K562 (cell line): ENCODE results near the gene ACTL10. TPM values are rescaled to one million over a fixed set of nuclear protein-coding genes. Genes with fewer than 3 reads are reported as not detected.

Experiments
- EGR1 ChIP-seq: fragments of 450-650 bp; conservative IDR thresholded peaks from 2 replicates; pipeline ENCODE4 v1.6.1; 2017; ENCODE audit warnings: mild to moderate bottlenecking
- GABPB1 ChIP-seq: sonication (generic); formaldehyde crosslinking; IDR thresholded peaks from 2 replicates; pipeline ENCODE4 v1.8.0; 2022; ENCODE audit warnings: mild to moderate bottlenecking, missing genetic modification reagents
- GTF2B ChIP-seq: IDR thresholded peaks from 2 replicates; pipeline ENCODE4 v1.6.1; 2011; ENCODE audit not compliant: insufficient read length; ENCODE audit errors: extremely low read depth
- GTF2E2 ChIP-seq: fragments of 200-800 bp; sonication (Bioruptor generic); IDR thresholded peaks from 2 replicates; pipeline ENCODE4 v1.6.1; 2016; ENCODE audit warnings: missing genetic modification characterization, missing compliant biosample characterization
- MCM5 ChIP-seq: fragments of 450-650 bp; IDR thresholded peaks from 2 replicates; pipeline ENCODE4 v1.6.1; 2016; ENCODE audit warnings: low read depth
- PHF20 ChIP-seq: fragments of 450-650 bp; IDR thresholded peaks from 2 replicates; pipeline ENCODE4 v1.6.1; 2018; ENCODE audit not compliant: partially characterized antibody
- SIN3A ChIP-seq, 2 experiments: fragments of 150-350 bp in 1 of 2; IDR thresholded peaks; 2 replicates each; pipeline ENCODE4 v1.6.1; 2011 to 2016; ENCODE audit warnings: borderline replicate concordance in 2 of 2, low read depth in 2 of 2, low read length in 2 of 2, mild to moderate bottlenecking in 2 of 2, moderate library complexity in 2 of 2; ENCODE audit not compliant: control insufficient read depth in 1 of 2
- SLC30A9 ChIP-seq: fragments of 250-450 bp; sonication (Bioruptor Pico); IDR thresholded peaks from 2 replicates; pipeline ENCODE4 v1.8.0; 2022; ENCODE audit warnings: mild to moderate bottlenecking, moderate library complexity
- TAF1 ChIP-seq: IDR thresholded peaks from 2 replicates; pipeline ENCODE4 v1.6.1; 2011; ENCODE audit warnings: mild to moderate bottlenecking, low read length, moderate library complexity; ENCODE audit not compliant: insufficient read depth, control insufficient read depth, severe bottlenecking; ENCODE audit errors: extremely low read depth
- TEAD4 ChIP-seq, 2 experiments: sonication (generic) in 1 of 2; formaldehyde crosslinking in 1 of 2; IDR thresholded peaks; 2 replicates each; pipeline versions ENCODE4 v1.6.1 to v1.8.0; 2012 to 2022; ENCODE audit warnings: borderline replicate concordance in 1 of 2, inconsistent platforms in 1 of 2, low read length in 1 of 2, mild to moderate bottlenecking in 1 of 2, missing genetic modification reagents in 1 of 2
- TSC22D4 ChIP-seq: fragments of 450-650 bp; IDR thresholded peaks from 2 replicates; pipeline ENCODE4 v1.6.1; 2016; ENCODE audit warnings: missing genetic modification characterization, missing biosample characterization, control low read depth
- TSHZ1 ChIP-seq: fragments of 250-450 bp; sonication (Bioruptor Pico); IDR thresholded peaks from 2 replicates; pipeline ENCODE4 v1.4.0; 2020; ENCODE audit warnings: mild to moderate bottlenecking, moderate library complexity
- YY1 ChIP-seq, 3 experiments: IDR thresholded peaks; 2 replicates each; pipeline ENCODE4 v1.6.1; 2011; ENCODE audit warnings: low read length in 2 of 3, mild to moderate bottlenecking in 2 of 3, moderate library complexity in 2 of 3, borderline replicate concordance in 1 of 3, control low read depth in 1 of 3, low read depth in 1 of 3; ENCODE audit not compliant: insufficient read depth in 3 of 3, insufficient replicate concordance in 2 of 3, control insufficient read depth in 1 of 3, insufficient read length in 1 of 3; ENCODE audit errors: extremely low read depth in 1 of 3
- ZBTB7A ChIP-seq: IDR thresholded peaks from 2 replicates; pipeline ENCODE4 v1.6.1; 2011; ENCODE audit warnings: low read depth, mild to moderate bottlenecking, low read length, moderate library complexity, borderline replicate concordance; ENCODE audit not compliant: control insufficient read depth
- ZNF121 ChIP-seq: sonication (generic); formaldehyde crosslinking; conservative IDR thresholded peaks from 2 replicates; pipeline ENCODE4 v1.8.0; 2022; ENCODE audit warnings: missing genetic modification reagents
- ZNF592 ChIP-seq: fragments of 450-650 bp; IDR thresholded peaks from 2 replicates; pipeline ENCODE4 v1.6.1; 2017; ENCODE audit warnings: antibody characterized with exemption, mild to moderate bottlenecking
- polyA plus RNA-seq, 8 experiments: library from polyadenylated mRNA; depleted of rRNA in 4 of 8; stranded (reverse) in 5 of 8; unstranded in 3 of 8; fragments of >200 nt; fragmentation: Nextera tagmentation in 2 of 8; fragmentation: Illumina TruSeq in 1 of 8; extraction: Ambion mirVana in 2 of 8; extraction: Trizol in 1 of 8; gene quantifications; 2 replicates each; pipeline versions ENCODE4 v1.2.1 to v1.2.3, GENCODE V29; 2011 to 2014; ENCODE audit warnings: inconsistent platforms in 1 of 8, missing spikeins in 1 of 8
- total RNA-seq, 7 experiments: library from RNA; depleted of rRNA in 6 of 7; stranded (reverse); fragments of >200 nt in 6 of 7; fragmentation: Illumina TruSeq in 2 of 7; extraction: Trizol in 2 of 7; gene quantifications; 2 replicates each; pipeline versions ENCODE4 v1.2.1 to v1.2.3, GENCODE V29; 2011 to 2021; ENCODE audit warnings: low replicate concordance in 1 of 7

The ACTL10 gene
- total and polyA plus RNA-seq, 9 of the 15 experiments (the other 6 are each of a cell fraction or from before 2014, with no cell fraction given): 0.07 to 0.14 TPM; not detected in 7

- TF ChIP-seq SIN3A (IDR thresholded peaks at IDR 0.05; ENCODE audit: borderline replicate concordance in 2 of 2, control insufficient read depth in 1 of 2, low read depth in 2 of 2, low read length in 2 of 2): peak in 1 of 2 experiments; percentile 43; a peak in 1 of 4 replicates
- TF ChIP-seq ZNF592: peak; percentile 80
- no peak for TF ChIP-seq ZNF121 (CRISPR knock-in tag)
- no peak for TF ChIP-seq SLC30A9
- TF ChIP-seq TSC22D4: no peak
- no peak for TF ChIP-seq GTF2B
- TF ChIP-seq TEAD4 (IDR thresholded peaks at IDR 0.05; ENCODE audit: low read length): no peak
- no peak for TF ChIP-seq TEAD4 (CRISPR knock-in tag; IDR thresholded peaks at IDR 0.05; ENCODE audit: borderline replicate concordance)
- peak in 2 of 3 experiments; percentile 57 to 59 for TF ChIP-seq YY1 (IDR thresholded peaks at IDR 0.05; ENCODE audit: borderline replicate concordance in 1 of 3, control insufficient read depth in 1 of 3, extremely low read depth in 1 of 3, insufficient read depth in 3 of 3, insufficient read length in 1 of 3, insufficient replicate concordance in 2 of 3, low read depth in 1 of 3, low read length in 2 of 3)
- TF ChIP-seq ZBTB7A: peak; percentile 38; the same call in 1 of the 2 replicates
- peak; percentile 92 for TF ChIP-seq GABPB1
- peak; percentile 25 for TF ChIP-seq EGR1
- no peak for TF ChIP-seq GTF2E2 (tag)
- TF ChIP-seq MCM5: no peak
- peak; percentile 59 for TF ChIP-seq TAF1
- TF ChIP-seq TSHZ1: no peak
- TF ChIP-seq PHF20: peak; percentile 41
Measured at GRCh38 chr20:33663161-33664084, 3.3 kb upstream of the ACTL10 start (continued).
